ENCODE measurements around the gene XRCC2.

XRCC2 gene

DNA sequence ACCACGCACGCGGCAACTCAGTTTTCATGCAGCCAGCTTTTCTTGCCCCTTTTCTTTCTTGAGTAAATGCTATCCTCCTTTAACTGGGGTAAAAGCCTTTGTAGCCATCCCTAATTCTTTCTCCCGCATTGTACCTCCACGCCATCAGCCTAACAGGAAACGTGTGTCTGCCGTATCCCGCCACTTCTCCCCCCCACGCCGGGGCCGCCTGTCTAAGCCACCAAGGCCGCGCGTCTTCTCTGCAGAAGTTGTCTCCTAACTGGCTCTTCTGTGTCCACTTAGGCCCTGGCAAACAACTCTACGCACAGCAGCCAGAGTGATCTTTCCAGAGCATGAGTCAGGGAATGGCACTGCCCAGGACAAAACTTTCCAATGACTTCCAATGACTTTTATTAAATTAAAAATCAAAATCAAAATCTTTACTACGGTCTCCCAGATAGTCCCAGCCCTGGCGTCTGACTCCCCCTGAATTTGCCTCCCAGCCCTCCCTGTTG lies 74.6 kb downstream of the XRCC2 start:
- no peaks in the 10 kb centered on the region for H3K79me2 ChIP-seq (ENCODE audit: low read length)
- H3K4me3 ChIP-seq (ENCODE audit: low read length), result no peak overlapping the region
- no peaks in the 10 kb centered on the region for H4K20me1 ChIP-seq (ENCODE audit: insufficient read depth, low read length)
- no peaks in the 10 kb centered on the region for H3K9me2 ChIP-seq (replicated peaks; ENCODE audit: insufficient read depth, low read length)
- H3K9me3 ChIP-seq (replicated peaks; ENCODE audit: insufficient read depth, low read length), result no peaks in the 10 kb centered on the region
- DNase-seq, result no peak
- TF ChIP-seq EZH2phosphoT487 (IDR thresholded peaks at IDR 0.05; ENCODE audit: low read length) (no peak), EZH2 (optimal IDR thresholded peaks at IDR 0.05; ENCODE audit: low read depth, low read length) (no peak), CTCF (IDR thresholded peaks at IDR 0.05; ENCODE audit: low read length) (no peak)
- H2AFZ ChIP-seq (ENCODE audit: low read length), result no peak overlapping the region
- no peaks in the 10 kb centered on the region for H3K27me3 ChIP-seq (replicated peaks; ENCODE audit: insufficient read depth, low read length)
- H3K4me1 ChIP-seq (ENCODE audit: low read length), result no peaks in the 10 kb centered on the region
- H3K36me3 ChIP-seq (replicated peaks; ENCODE audit: insufficient read depth, low read length), result no peaks in the 10 kb centered on the region
- no peak overlapping the region for H3K27ac ChIP-seq (ENCODE audit: low read length)
- no peak overlapping the region for H3K9ac ChIP-seq (ENCODE audit: low read length)
- no peaks in the 10 kb centered on the region for H3F3A ChIP-seq (ENCODE audit: insufficient read depth, low read length)
- H3K4me2 ChIP-seq (ENCODE audit: low read depth, low read length), result no peak overlapping the region

DNA sequence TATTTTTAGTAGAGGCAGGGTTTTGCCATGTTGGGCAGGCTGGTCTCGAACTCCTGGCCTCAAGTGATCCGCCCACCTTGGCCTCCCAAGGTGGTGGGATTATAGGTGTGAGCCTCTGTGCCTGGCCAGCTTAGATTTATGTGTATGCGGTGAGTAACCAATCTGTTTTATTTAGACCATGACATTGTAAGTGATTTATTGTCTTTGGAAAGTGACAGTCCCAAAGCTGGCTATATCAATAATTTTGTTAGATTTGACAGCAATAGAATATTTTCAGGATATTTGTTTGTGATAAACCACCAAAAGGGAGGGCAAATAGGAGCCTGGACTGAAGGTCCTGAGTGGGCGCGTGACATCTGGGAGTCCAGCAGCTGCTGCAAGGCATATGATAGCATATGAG lies 75.7 kb downstream of the XRCC2 start:
- Histone ChIP-seq H3K4me1 (ENCODE audit: low read length) (no peaks in the 10 kb centered on the region), H3K27me3 (replicated peaks; ENCODE audit: insufficient read depth, low read length) (no peaks in the 10 kb centered on the region), H3K9me2 (replicated peaks; ENCODE audit: insufficient read depth, low read length) (no peaks in the 10 kb centered on the region), H3K9me3 (replicated peaks; ENCODE audit: insufficient read depth, low read length) (no peaks in the 10 kb centered on the region), H3K9ac (ENCODE audit: low read length) (no peak overlapping the region), H3K4me2 (ENCODE audit: low read depth, low read length) (no peak overlapping the region), H3F3A (ENCODE audit: insufficient read depth, low read length) (no peaks in the 10 kb centered on the region), H3K27ac (ENCODE audit: low read length) (no peak overlapping the region), H3K4me3 (ENCODE audit: low read length) (no peak overlapping the region), H2AFZ (ENCODE audit: low read length) (no peak overlapping the region), H4K20me1 (ENCODE audit: insufficient read depth, low read length) (no peaks in the 10 kb centered on the region), H3K36me3 (replicated peaks; ENCODE audit: insufficient read depth, low read length) (no peaks in the 10 kb centered on the region), H3K79me2 (ENCODE audit: low read length) (no peaks in the 10 kb centered on the region)
- no peak for DNase-seq
- no peak for TF ChIP-seq EZH2 (optimal IDR thresholded peaks at IDR 0.05; ENCODE audit: low read depth, low read length)
- no peak for TF ChIP-seq CTCF (IDR thresholded peaks at IDR 0.05; ENCODE audit: low read length)
- TF ChIP-seq EZH2phosphoT487 (IDR thresholded peaks at IDR 0.05; ENCODE audit: low read length), result no peak

- no peak for DNase-seq
- Histone ChIP-seq H3K4me3 (ENCODE audit: low read length) (no peak overlapping the region), H3K9me3 (replicated peaks; ENCODE audit: insufficient read depth, low read length) (no peaks in the 10 kb centered on the region), H3K79me2 (ENCODE audit: low read length) (no peaks in the 10 kb centered on the region), H3K9me2 (replicated peaks; ENCODE audit: insufficient read depth, low read length) (no peaks in the 10 kb centered on the region), H3K36me3 (replicated peaks; ENCODE audit: insufficient read depth, low read length) (no peaks in the 10 kb centered on the region), H3K27me3 (replicated peaks; ENCODE audit: insufficient read depth, low read length) (no peaks in the 10 kb centered on the region), H3K9ac (ENCODE audit: low read length) (no peak overlapping the region), H3K4me1 (ENCODE audit: low read length) (no peaks in the 10 kb centered on the region), H4K20me1 (ENCODE audit: insufficient read depth, low read length) (no peaks in the 10 kb centered on the region), H3K27ac (ENCODE audit: low read length) (no peak overlapping the region), H3K4me2 (ENCODE audit: low read depth, low read length) (no peak overlapping the region), H3F3A (ENCODE audit: insufficient read depth, low read length) (no peaks in the 10 kb centered on the region), H2AFZ (ENCODE audit: low read length) (no peak overlapping the region)
- TF ChIP-seq EZH2phosphoT487 (IDR thresholded peaks at IDR 0.05; ENCODE audit: low read length) (no peak), EZH2 (optimal IDR thresholded peaks at IDR 0.05; ENCODE audit: low read depth, low read length) (no peak), CTCF (IDR thresholded peaks at IDR 0.05; ENCODE audit: low read length) (no peak)
These were observed 78.4 kb downstream of the XRCC2 start for GRCh38 chr7:152597507-152597906.

Measured in MM.1S (cell line).